22Rv1 (cell line): ENCODE measurements around the gene TOLLIP.
A peak's percentile ranks its signal among the peaks of the same experiment; 100 is the strongest.

Source experiments
- H3K27ac ChIP-seq: fragments of 450-650 bp; 2 replicates; pipeline ENCODE4 v1.5.1; 2017
- ZFX ChIP-seq: fragments of 450-650 bp; IDR thresholded peaks from 2 replicates; pipeline ENCODE4 v1.6.1; 2017; ENCODE audit warnings: antibody characterized with exemption, borderline replicate concordance
- TF ChIP-seq, protein P1 (sequence below): fragments of 450-650 bp; IDR thresholded peaks from 2 replicates; pipeline ENCODE4 v1.5.1; 2017; ENCODE audit warnings: mild to moderate bottlenecking

Gene TOLLIP

DNA sequence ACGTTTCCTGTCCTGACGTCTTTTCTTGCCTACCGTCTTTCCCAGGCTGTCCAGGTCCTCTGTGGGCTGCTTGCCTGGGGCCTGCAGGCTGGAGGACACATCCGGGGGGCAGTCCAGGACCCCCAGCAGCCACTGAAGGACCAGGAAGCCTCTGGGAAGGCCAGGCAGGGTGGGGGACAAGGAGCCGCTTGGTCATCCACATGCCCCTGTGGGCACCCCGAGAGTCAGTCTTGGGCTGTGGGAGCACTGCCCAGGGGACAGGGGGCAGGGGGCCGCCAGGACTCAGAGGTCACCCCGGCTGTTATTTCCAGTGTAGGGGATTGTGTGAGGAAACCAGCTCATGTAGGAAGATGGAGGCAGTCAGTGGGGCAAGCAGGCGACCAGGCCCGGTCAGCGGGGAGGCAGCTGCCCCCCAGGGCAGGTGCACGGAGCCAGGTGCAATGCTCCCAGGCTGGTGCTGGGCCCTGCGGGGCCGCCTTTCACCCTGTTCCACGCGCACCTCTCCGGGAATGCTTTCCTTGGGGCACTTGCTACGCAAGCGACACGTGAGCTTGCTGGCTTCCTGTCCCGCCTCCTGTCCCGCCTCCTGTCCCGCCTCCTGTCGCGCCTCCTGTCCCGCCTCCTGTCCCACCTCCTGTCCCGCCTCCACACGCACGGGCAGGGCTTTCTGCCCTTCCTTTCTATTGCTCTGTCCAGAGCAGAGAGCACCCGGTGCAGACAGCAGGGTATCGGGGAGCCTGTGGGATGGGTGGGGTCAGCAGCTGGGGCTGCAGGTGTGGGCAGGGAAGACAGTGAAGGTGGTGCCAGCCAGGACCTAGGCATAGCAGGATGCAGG is 47.0 kb downstream of the TOLLIP start:
- H3K27ac ChIP-seq: peak overlapping the region; percentile 50

DNA sequence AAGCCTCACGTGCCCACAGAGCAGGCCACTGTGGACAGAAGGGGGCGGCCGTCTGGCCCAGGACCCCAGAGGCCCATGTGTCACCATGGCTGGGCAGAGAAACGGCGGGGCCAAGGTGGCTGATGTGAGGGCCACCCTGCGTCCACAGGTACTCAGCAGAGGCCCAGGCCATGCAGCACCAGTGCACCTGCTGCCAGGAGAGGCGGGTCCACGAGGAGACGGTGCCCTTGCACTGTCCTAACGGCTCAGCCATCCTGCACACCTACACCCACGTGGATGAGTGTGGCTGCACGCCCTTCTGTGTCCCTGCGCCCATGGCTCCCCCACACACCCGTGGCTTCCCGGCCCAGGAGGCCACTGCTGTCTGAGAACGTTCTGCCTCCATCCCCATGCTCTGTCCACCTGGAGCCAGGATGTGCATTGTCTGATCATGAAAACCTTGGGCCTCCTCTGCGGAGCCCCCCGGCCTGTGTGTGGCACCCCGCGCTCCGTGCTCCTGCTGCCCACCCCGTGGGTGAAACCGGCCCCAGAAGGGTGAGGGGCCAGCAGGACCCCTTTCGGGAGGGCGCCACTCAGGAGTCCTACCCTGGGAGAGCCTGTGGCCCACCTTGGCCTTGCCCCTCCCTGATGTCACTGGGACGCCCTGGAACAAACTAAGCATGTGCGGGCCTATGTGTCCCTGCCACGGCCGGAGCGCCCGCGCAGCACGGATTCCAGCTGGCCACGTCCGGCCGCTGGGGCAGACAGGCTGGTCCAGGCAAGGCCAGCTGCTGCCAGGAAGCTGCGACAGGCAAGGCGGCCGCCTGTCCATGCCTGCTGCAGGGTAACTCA is 48.0 kb downstream of the TOLLIP start:
- peak overlapping the region; percentile 50; the same call in 1 of the 2 replicates for H3K27ac ChIP-seq

More for the DNA sequence above, 47.0 kb downstream of the TOLLIP start:
- TF ChIP-seq, protein P1, sequence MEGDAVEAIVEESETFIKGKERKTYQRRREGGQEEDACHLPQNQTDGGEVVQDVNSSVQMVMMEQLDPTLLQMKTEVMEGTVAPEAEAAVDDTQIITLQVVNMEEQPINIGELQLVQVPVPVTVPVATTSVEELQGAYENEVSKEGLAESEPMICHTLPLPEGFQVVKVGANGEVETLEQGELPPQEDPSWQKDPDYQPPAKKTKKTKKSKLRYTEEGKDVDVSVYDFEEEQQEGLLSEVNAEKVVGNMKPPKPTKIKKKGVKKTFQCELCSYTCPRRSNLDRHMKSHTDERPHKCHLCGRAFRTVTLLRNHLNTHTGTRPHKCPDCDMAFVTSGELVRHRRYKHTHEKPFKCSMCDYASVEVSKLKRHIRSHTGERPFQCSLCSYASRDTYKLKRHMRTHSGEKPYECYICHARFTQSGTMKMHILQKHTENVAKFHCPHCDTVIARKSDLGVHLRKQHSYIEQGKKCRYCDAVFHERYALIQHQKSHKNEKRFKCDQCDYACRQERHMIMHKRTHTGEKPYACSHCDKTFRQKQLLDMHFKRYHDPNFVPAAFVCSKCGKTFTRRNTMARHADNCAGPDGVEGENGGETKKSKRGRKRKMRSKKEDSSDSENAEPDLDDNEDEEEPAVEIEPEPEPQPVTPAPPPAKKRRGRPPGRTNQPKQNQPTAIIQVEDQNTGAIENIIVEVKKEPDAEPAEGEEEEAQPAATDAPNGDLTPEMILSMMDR: no peak

DNA sequence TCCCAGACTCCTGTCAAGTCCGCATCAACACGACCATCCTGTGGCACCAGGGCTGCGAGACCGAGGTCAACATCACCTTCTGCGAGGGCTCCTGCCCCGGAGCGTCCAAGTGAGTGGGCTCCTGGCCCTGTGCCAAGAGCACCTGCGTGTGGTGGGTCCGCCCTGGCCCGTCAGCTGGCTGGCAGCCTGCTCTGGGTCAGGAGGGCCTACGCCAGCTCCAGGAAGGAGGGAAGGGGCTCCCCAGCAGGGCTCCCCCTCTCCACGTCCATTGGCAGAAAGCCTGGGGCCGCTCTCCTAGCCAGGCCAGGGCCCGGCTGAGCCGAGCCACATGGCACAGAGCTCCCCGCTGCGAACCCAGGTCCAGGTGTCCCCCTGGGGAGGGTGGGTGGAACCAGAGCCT is 48.8 kb downstream of the TOLLIP start:
- no peak overlapping the region for H3K27ac ChIP-seq
- no peak for TF ChIP-seq ZFX
- TF ChIP-seq, protein P1: no peak

More for the DNA sequence above, 48.0 kb downstream of the TOLLIP start:
- no peak for TF ChIP-seq ZFX
- TF ChIP-seq, protein P1: no peak

DNA sequence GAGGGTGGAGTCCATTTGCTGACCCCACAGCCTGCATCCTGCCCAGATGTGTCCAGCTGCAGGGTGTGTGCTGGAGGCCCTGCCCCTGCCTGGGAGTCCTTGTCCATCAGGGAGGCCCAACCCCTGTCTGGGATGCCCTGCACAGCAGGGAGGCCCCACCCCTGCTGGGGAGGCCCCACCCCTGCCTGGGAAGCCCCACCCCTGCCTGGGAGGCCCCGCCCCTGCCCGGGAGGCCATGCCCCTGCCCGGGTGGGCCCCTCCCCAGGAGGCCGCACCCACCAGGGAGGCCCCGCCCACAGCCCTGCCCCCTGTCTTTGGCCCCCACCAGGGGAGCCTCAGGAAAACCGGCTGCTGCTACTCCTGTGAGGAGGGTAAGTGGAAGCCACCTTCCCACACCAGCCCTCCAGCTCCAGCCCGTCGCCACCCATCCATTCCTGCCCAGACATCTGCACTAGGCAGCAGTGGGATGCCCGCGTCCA is 49.4 kb downstream of the TOLLIP start:
- no peak overlapping the region for H3K27ac ChIP-seq
- TF ChIP-seq ZFX: no peak
- TF ChIP-seq, protein P1: no peak

DNA sequence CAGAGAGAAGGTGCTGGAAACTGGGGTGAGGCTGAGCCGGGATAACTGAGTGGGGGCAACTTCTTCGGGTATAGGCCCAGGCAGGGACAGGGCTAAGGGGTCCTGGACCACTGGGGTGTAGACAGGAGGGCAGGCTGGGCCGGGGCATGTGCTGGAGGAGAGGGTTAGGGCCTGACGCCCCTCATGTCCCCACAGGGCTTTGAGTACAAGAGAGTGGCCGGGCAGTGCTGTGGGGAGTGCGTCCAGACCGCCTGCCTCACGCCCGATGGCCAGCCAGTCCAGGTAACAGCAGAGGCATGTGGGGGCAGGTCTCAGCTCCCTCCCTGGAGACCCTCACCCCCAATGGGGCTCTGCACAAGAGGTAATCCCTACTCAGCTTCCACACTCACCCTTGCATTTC is 49.9 kb downstream of the TOLLIP start:
- TF ChIP-seq, protein P1: no peak
- TF ChIP-seq ZFX: no peak
- no peak overlapping the region for H3K27ac ChIP-seq

DNA sequence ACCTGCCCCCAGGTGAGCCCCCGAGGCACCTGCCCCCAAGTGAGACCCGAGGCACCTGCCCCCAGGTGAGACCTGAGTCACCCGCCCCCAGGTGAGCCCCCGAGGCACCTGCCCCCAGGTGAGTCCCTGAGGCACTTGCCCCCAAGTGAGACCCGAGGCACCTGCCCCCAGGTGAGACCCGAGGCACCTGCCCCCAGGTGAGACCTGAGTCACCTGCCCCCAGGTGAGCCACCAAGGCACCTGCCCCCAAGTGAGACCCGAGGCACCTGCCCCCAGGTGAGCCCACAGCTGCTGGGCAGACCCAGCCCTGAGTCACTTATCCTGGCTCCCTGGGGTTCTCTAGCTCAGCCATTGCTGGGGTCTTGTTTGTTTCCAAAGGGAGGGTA is 50.4 kb downstream of the TOLLIP start:
- TF ChIP-seq ZFX: no peak
- TF ChIP-seq, protein P1: no peak
- no peak overlapping the region for H3K27ac ChIP-seq
